Embryonic facial prominence (tissue), 1 donor: ENCODE data around the gene ARHGAP23.

ENCODE experiments used
- DNase-seq: peaks from one replicate; pipeline ENCODE4 v3.0.0-alpha.2; 2016; ENCODE audit errors: extremely low spot score

The ARHGAP23 gene

DNA sequence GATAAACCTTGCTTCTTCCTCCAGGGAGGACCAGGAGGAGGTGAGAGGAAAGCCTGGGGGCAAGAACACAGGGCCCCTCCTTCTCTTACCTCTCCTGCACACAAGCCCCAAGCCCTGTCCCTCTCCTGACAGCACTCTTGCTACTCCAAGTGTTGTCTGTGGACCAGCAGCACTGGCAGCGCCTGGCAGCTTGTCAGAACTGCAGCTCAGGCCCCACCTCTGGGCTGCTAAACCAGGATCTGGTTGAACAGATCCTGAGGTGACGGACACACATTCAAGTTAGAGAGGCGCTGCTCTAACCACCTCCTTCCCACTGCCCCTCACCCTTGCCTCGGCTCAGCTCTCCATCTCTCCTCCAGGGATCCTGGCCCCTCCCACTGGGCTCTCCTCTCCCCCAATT is 121.0 kb downstream of the ARHGAP23 start:
- no peak for DNase-seq

DNA sequence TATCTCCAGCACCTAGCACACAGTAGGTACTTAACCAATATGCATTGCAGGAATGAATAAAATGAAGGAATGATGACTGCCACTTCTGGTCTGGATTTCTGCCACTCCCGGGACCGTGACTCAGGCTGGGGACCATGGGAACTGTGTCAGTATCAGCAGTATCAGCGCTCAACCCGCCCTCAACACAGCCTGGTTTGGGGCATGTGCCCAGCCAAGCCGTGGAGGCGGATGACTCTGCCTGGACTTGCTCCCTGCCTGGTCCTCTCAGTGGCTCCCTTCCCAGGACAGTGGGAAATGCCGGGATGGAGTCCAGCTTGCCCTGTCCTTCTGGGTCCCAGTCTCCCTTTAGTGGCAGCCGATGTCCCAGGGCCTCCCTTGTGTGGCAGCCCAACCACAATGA is 122.4 kb downstream of the ARHGAP23 start:
- DNase-seq: no peak

DNA sequence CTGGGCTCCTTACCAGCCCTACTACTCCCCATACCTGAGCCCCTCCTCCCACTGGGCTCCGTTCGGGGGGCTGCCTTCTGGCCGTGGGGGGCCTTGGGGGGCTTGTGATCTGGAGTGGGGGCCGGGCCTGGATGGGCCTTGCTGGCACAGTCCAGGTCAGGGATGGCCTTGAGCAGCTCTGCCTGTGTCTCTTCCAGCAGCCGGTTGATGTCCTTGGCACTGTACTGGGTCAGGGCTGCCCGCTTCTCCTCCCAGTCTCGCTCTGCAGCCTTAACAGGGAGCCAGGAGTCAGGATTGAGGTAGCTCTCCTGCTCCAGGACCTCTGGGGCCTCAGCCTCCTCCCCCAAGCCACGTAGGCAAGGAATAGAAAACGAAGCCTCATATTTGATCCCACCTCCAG is 122.9 kb downstream of the ARHGAP23 start:
- DNase-seq: no peak

DNA sequence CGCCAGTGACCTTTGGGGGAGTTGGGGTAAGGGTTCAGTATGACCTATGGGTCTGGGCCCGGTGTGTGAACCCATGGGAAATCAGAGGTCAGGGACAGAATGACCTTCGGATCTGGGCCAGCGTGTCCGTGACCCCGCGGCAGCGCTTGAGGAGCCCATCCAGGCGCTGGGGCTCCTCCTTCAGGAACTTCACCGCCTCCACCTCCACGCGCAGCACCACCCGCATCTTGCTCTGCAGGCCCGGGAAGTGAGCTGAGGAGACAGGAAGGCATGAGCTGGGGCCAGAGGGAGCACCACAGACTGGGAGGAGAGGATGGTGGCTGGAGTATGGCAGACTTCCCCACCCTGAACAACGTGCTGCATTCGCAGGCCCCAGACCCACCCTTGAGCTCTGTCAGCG is 124.1 kb downstream of the ARHGAP23 start:
- DNase-seq: no peak

DNA sequence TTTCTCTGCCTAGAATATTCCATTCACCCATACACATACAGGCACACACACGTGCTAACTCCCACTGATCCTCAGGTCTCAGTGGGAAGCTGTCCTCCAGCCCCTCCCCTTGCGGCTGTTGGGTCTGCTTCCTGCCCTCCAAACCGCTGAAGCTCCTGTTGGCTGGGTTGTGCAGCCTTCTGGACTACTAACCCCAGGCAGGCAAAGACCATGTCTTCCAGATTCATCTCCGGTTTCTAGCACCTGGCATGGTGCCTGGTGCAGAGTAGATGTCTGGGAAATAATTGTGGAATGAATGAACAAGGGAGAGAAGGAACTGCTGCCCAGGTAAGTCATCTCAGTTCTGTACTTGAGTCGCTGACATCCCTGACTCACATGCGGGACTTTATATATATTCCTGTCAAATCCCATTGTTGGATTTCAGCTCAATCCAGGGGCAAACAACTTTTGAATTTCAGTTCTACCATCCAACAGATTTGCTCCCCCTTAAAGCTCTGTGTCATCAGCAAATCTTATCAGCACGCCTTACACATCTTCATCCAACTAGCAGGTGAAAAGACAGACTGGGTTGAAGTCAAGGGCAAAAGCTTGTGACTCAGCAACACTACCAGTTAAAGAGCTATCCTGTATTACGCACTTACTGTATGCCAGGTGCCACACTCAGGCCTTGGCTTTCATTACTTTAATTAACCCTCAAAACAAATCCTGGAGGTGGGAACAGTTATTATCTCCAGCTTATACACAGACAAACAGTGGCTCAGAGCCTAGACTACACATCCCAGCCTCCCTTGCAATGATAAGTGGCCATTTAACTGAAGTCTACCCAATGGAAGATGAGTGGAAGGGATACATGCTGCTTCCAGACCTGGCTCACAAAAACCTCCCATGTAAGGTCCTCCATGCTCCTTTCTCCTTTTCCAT is 126.4 kb downstream of the ARHGAP23 start:
- DNase-seq: no peak

DNA sequence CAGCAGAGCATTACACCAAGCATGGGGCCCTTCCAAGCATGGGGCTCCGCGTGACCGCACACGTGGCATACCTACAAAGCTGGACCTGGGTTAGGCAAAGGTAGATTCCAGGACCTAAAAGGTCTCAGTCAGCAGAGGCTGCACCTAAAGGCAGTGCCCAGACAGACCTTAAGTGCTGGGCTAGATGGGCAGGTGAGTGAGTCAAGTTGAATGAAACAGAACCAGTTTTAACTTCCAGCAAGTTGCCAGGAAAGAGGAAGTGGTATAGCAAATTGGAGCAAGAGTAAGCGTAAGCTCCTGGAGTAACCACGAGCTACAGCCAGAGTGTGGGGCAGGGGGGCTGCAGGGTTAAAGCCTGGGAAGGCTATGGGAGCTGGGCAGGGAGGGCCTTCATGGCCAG is 128.0 kb downstream of the ARHGAP23 start:
- no peak for DNase-seq

DNA sequence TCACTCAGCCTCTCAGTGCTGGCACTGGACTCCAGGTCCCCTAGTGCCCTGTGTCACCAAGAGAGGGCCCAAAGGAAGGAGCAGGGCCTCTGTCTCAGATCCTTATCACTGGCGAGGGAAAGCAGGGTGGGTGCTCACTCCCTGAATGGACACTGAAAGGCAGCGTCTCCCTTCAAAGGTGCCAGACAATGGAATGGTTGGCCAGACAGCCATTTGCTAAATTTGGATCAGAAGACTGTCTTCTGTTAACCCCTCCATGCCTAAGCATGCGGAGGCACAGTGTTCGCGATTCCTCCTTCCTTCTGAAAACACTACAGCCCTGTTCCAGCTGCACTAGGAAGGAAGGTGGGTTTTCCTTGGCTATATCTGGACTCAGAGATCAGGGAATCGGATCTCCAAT is 129.1 kb downstream of the ARHGAP23 start:
- DNase-seq: no peak

DNA sequence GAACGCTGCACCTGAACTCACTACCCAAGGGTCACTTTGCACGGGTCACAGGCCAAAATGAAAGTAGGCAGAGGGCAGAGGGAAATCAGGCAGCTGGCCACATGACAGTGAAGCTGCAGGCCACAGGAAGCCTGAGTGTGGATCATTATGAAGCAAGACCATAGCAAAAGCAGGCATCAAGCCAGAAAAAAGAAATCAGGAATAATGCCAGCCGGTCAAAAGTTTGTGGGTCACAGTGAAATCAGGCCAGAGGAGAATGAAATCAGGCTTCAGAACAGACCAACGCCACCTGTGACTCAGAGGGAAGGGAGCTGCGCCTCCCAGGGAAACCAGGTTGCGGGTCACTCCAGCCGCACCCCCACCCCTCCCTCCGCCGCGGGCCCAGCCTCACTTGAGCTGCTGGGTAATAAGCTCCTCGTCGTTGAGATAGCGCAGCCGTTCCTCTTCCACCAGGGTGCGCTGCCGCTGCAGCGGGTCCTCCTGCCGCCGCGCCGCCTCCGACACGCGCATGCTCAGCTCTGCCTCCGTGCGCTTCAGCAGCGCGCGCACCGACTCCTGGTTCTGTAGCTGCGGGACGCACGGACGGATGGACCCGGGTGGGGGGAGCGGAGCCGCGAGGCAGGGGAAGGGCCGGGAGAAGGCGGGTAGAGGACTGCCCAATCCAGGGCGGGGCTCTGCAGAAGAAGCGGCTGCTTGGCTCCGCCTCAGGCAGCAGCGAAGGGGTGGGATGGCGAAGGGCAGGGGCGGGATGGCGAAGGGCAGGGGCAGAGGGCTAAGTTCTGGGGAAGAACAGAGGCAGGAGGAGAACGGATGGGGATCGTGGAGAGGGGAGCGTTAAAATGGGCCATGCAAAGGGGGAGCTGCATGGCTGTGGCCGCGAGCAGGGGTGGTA is 129.8 kb downstream of the ARHGAP23 start:
- peak; percentile 73 for DNase-seq

DNA sequence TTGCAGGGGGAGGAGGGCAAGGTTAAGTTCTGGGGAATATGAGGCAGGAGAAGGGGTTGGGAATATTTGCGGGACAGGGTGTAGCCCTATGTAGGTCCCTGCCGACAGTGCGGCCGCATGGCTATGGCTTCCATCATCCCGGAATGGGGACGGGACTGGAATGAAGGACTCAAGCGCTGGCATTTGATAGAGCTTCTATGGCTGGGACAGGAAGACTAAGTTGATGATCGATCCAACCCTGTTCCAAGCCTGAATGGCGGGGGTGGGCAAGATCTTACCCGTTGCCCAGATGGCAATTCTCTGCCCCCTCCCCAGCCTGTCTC is 130.4 kb downstream of the ARHGAP23 start:
- DNase-seq: no peak

DNA sequence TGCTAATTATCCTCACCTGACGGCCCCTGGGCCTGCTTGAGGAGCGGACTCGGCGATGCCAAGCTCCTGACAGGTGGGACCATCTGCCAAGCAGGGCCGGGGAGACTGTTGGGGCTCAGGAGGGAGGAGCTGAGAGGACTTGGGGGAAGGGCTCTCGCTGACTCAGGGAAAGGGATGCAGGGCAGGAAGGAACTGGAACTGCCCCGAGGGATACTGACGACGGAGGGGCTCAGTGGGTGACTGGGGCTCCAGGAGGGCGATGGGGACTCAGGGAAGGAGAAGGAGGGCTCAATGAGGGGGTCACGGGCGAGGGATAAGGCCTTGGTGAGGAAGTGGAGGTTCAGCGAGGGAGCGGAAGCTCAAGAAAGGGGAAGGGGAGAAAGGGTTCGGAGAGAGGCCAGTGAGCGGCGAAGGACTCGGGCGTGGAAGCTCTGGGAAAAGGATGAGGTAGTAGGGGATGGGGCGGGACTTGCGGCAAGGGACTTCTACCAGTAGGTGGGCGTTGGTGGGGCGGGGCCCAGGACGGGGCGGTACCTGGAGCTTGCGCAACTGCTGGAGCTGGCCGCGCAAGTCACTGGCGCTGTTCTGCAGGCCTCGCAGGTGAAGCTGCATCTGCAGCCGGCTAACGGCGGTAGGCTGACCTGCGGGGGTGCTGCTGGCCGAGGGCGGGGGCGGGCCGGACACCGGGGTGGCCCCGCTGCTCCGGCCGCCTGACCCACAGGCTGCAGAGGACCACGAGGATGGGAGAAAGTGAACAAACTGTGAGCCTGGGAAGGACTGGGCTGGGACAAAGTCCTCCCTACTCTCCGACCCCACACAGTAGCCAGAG is 131.0 kb downstream of the ARHGAP23 start:
- DNase-seq: peak; percentile 49

DNA sequence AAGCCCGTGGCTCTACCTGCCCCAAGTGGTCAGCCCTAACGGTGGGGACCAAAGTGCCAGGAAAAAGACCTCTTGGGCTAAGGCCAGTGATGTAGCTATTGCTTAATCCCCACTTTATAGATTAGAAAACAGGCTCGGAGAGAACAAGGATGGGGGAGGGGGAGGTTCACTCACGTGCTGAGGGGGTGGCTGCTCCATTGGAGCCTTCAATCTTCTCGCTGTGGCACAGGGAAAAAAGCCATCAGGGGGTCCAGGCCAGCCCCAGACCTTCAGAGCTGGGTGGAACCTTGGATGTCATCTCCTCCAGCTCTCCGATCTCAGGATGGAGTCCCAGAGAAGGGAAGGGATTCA is 131.6 kb downstream of the ARHGAP23 start:
- DNase-seq: no peak

DNA sequence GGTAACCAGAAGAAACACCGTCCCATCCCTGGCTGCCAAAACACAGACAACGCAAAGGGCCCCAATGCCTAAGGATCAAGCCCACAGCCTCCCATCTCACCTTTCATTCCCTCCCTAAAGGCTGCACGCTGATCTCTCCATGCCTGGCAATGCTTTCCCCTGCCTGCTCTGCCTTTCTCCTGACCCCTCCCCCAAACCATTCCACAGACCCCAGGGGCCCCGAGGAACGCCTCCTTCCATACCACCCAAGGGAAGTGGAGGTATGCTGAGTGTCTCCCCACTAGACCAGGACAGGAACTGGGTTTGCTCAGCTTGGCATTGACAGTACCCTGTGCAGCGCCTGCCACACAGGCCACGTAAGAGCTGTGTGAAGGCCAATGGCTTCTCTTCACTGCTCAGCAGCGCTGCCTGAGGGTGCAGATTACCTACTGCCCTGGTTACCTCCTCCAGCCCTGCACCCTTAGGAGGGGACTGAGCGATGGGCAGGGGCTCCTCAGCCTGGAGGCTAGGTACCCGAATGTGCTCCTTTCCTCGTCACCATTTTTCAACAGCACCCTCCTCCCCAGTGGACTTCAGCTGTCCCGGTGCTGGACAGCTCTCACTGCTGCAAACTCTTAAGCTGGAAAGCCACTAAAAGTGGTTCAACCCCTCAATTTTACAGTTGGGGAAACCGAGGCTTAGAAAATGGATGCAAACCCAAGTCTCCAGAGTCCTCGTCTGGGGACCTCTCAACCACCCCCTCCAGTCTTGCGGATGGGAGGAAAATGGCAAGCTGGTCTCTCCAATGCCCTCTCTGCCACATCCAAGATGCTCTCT is 132.4 kb downstream of the ARHGAP23 start:
- DNase-seq: no peak

DNA sequence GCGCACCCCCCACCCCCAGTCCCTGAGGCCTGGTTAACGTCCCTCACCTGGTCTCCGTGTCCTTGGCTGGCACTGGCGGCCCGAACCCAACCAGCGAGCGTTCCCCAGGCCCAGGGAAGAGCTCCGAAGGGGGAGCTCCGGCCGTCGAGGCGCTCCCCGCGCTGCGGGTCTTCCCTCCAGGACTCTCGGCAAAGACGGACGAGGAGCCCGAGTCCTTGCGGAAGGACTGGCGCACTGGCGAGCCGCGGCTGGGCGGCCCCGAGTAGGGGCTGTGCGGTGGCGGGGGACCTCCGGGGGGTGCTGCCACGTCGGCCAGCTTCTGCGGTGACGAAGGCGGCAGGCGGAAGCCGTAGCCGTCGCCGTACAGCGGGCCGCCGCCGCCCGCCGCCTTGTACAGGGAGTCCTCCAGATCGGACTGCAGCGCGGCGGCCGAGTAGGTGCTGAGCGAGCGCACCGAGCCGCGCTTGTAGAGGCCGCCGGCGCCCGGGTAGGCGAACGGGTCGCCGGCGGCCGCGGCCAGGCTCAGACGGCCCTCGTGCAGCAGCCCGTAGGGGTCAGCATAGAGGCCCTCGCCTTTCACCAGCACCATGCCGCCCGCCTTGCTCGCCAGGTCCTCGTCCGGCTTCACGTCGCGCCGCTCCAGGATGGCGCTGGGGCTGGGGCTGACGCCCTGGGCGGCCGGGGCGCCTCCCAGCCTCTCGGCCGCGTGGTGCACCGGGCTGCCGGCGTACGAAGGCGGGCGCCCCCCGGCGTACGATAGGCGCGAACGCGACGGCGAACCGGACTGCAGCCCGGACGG is 133.4 kb downstream of the ARHGAP23 start:
- DNase-seq: no peak
